Cardiac muscle cell (in vitro differentiated cells and primary cell): ENCODE data around the gene TTC38. TPM values are rescaled to one million over a fixed set of nuclear protein-coding genes. Genes with fewer than 3 reads are reported as not detected.
"Not testable (repeated sequence)": the region's sequence is repeated elsewhere in the genome, so short reads cannot be mapped to it uniquely, and the experiment has no call there.

ENCODE experiments used
- DNase-seq, 2 donors: peaks; one replicate each; pipeline versions ENCODE4 v3.0.0 to v3.0.0-alpha.2; 2010 to 2017; ENCODE audit warnings: low read depth in 1 of 2, low spot score in 1 of 2
- H3K27ac ChIP-seq: fragments of 200-600 bp; sonication (generic); 2 replicates; pipeline ENCODE4 v1.5.1; 2016
- H3K27me3 ChIP-seq: fragments of 200-600 bp; sonication (generic); 2 replicates; pipeline ENCODE4 v1.6.0; 2016; ENCODE audit warnings: control low read depth
- H3K36me3 ChIP-seq: fragments of 200-600 bp; sonication (generic); 2 replicates; pipeline ENCODE4 v1.5.1; 2016; ENCODE audit warnings: control low read depth
- H3K4me1 ChIP-seq: fragments of 200-600 bp; sonication (generic); 2 replicates; pipeline ENCODE4 v1.8.1; 2017; ENCODE audit warnings: low read depth, mild to moderate bottlenecking, mixed run types
- H3K4me3 ChIP-seq: fragments of 200-600 bp; sonication (generic); 2 replicates; pipeline ENCODE4 v1.5.1; 2016; ENCODE audit warnings: mild to moderate bottlenecking
- H3K9me3 ChIP-seq: fragments of 200-600 bp; sonication (generic); 2 replicates; pipeline ENCODE4 v1.5.1; 2017; ENCODE audit warnings: low read depth, mild to moderate bottlenecking, control low read depth
- polyA plus RNA-seq: library from polyadenylated mRNA; unstranded; fragments of >200 nt; fragmentation: Nextera tagmentation; extraction: Ambion mirVana; gene quantifications from 2 replicates; pipeline ENCODE4 v1.2.1, GENCODE V29; 2016
- total RNA-seq: library from RNA; depleted of rRNA; stranded (reverse); fragments of >200 nt; gene quantifications from 2 replicates; pipeline ENCODE4 v1.2.3, GENCODE V29; 2016
- TF ChIP-seq, protein P1 (sequence below): IDR thresholded peaks from 2 replicates; pipeline ENCODE4 v1.5.1; 2012; ENCODE audit warnings: low read depth, mild to moderate bottlenecking, low read length

Gene TTC38
- total and polyA plus RNA-seq, 2 experiments from 2014 or later, result 35.1 to 76.2 TPM

GRCh38 chr22:46263216-46263590, 4.6 kb upstream of the TTC38 start, which contains the start of gene PKDREJ:
TSS of gene PKDREJ (minus strand) at chr22:46263343. CDS start at chr22:46263322, 21 bp downstream.
- H3K36me3 ChIP-seq, result no peaks in the 10 kb centered on the region
- H3K4me3 ChIP-seq, result no peak within 1 kb of the TSS
- TF ChIP-seq, protein P1, sequence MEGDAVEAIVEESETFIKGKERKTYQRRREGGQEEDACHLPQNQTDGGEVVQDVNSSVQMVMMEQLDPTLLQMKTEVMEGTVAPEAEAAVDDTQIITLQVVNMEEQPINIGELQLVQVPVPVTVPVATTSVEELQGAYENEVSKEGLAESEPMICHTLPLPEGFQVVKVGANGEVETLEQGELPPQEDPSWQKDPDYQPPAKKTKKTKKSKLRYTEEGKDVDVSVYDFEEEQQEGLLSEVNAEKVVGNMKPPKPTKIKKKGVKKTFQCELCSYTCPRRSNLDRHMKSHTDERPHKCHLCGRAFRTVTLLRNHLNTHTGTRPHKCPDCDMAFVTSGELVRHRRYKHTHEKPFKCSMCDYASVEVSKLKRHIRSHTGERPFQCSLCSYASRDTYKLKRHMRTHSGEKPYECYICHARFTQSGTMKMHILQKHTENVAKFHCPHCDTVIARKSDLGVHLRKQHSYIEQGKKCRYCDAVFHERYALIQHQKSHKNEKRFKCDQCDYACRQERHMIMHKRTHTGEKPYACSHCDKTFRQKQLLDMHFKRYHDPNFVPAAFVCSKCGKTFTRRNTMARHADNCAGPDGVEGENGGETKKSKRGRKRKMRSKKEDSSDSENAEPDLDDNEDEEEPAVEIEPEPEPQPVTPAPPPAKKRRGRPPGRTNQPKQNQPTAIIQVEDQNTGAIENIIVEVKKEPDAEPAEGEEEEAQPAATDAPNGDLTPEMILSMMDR, result no peak
- peaks cover 6% of the 10 kb centered on the region for H3K4me1 ChIP-seq
- no peaks in the 10 kb centered on the region for H3K9me3 ChIP-seq
- peaks cover 47% of the 10 kb centered on the region for H3K27me3 ChIP-seq
- no peak within 1 kb of the TSS for H3K27ac ChIP-seq
- no peak for DNase-seq

GRCh38 chr22:46264520-46264919, 3.3 kb upstream of the TTC38 start:
- not testable (repeated sequence) for H3K9me3 ChIP-seq, H3K36me3 ChIP-seq, H3K27ac ChIP-seq, H3K4me3 ChIP-seq, DNase-seq, H3K4me1 ChIP-seq
- H3K27me3 ChIP-seq, result peaks cover 47% of the 10 kb centered on the region

DNA sequence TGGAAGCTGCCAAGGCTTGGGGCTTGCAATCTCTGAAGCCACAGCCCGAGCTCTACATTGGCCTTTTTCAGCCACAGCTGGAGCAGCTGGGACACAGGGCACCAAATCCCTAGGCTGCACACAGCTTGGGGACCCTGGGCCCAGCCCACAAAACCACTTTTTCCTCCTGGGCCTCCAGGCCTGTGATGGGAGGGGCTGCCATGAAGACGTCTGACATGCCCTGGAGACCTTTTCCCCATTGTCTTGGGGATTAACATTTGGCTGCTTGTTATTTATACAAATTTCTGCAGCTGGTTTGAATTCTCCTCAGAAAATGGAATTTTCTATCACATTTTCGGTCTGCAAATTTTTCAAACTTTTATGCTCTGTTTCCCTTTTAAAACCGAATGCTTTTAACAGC, 2.2 kb upstream of the TTC38 start:
- H3K36me3 ChIP-seq, result not testable (repeated sequence)
- H3K27me3 ChIP-seq, result peaks cover 38% of the 10 kb centered on the region

DNA sequence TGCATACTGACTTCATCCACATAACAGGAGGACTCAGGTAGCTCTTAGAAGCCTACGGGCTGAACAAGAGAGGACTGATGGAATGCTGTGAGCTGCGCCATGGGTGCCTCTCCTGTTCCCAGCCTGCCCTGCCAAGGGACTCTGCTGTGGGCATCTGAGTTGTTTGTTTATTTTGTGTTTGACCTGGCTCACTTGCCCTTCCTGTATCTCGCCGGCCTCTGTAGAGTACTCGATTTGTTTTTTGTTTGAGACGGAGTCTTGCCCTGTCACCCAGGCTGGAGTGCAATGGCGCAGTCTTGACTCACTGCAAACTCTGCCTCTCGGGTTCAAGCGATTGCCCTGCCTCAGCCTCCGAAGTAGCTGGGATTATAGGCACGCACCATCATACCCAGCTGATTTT, 1.8 kb downstream of the TTC38 start:
- Histone ChIP-seq H3K9me3 (no peaks in the 10 kb centered on the region), H3K36me3 (peaks cover 7% of the 10 kb centered on the region), H3K4me1 (peaks cover 9% of the 10 kb centered on the region), H3K27ac (no peak overlapping the region), H3K27me3 (no peaks in the 10 kb centered on the region), H3K4me3 (no peak overlapping the region)
- DNase-seq, result no peak
- TF ChIP-seq, protein P1, result no peak

More for the DNA sequence above, 2.2 kb upstream of the TTC38 start:
- not testable (repeated sequence) for H3K27ac ChIP-seq, H3K9me3 ChIP-seq, DNase-seq, H3K4me1 ChIP-seq, H3K4me3 ChIP-seq

DNA sequence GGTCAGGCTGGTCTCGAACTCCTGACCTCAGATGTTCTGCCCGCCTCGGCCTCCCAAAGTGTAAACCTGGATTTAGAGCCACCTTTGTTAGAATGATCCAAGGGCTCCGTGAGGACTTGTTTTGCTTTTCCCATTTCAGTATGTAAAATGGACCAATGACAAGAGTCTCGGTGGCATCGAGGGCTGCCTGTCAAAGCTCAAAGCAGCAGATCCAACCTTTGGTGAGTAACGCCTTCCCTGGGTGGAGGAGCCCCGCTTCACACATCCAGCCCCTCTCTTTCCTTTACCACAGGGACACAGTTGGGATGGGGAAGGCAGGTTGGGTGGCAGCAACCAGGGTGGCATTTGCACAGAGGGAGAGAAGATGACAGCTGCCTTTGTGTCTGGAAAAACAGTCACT, 4.4 kb downstream of the TTC38 start:
- no peaks in the 10 kb centered on the region for H3K27me3 ChIP-seq
- no peaks in the 10 kb centered on the region for H3K9me3 ChIP-seq
- H3K27ac ChIP-seq, result no peak overlapping the region
- H3K4me3 ChIP-seq, result no peak overlapping the region
- H3K36me3 ChIP-seq, result peaks cover 21% of the 10 kb centered on the region
- no peak for DNase-seq
- peaks cover 5% of the 10 kb centered on the region for H3K4me1 ChIP-seq
- TF ChIP-seq, protein P1, result no peak

DNA sequence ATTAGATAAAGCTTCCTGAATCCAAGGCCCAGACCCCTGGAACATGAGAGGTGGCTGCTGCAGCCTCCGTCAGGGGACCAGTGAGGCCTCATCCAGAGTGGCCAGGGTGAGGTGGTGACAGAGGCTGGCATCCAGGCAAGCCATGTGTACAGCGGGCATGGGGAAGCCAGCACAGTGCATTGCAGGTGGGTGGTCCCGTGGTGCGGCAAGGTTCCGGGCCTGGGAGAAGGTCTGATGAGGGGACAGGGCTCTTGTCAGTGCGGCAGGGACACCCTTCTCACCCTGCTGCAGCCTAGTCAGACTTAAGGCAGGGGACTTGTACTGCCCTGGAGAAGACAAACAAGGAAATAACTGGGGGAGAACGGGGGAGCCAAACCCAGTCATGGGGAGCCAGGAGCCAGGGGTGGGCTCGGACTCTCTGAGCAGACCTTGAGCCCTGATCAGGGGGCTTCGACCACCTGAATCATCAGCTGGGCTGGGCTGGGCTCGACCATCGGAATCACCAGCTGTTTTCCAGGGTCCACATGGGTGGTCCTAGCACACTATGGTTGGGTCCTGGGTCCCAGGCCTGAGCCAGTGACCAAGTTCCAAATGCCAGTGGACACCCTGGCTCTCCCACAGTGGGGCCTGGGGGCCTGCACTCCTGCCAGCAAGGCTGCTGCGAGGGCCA, 5.1 kb downstream of the TTC38 start:
- peaks cover 21% of the 10 kb centered on the region for H3K36me3 ChIP-seq
- TF ChIP-seq, protein P1, result no peak
- H3K4me1 ChIP-seq, result peaks cover 3% of the 10 kb centered on the region
- no peak overlapping the region for H3K4me3 ChIP-seq
- no peak overlapping the region for H3K27ac ChIP-seq
- no peaks in the 10 kb centered on the region for H3K9me3 ChIP-seq
- no peak for DNase-seq
- no peaks in the 10 kb centered on the region for H3K27me3 ChIP-seq
